Naive B cell (primary cell): ENCODE data around the gene TCP11. TPM values are rescaled to one million over a fixed set of nuclear protein-coding genes. Genes with fewer than 3 reads are reported as not detected.
"Not testable (repeated sequence)": the region's sequence is repeated elsewhere in the genome, so short reads cannot be mapped to it uniquely, and the experiment has no call there.

Source experiments
- ATAC-seq, 2 donors: fragments of 150-1000 bp; cut with Tn5 transposase; 2 replicates each; pipeline ENCODE4 v1.10.0; 2021; ENCODE audit warnings: low read depth in 2 of 2, mild to moderate bottlenecking in 2 of 2, moderate library complexity in 2 of 2
- DNase-seq: peaks from one replicate; pipeline ENCODE4 v3.0.0; 2022
- H3K27ac Mint-ChIP-seq, 6 donors: one replicate each; pipeline ENCODE4 v1.8.0; 2020 to 2022; ENCODE audit warnings: mild to moderate bottlenecking in 6 of 6, mixed read lengths in 6 of 6, moderate library complexity in 5 of 6, inconsistent platforms in 2 of 6
- H3K27me3 Mint-ChIP-seq, 3 donors: one replicate each; pipeline ENCODE4 v1.8.0; 2021 to 2022; ENCODE audit warnings: mixed read lengths in 3 of 3, mild to moderate bottlenecking in 1 of 3
- H3K36me3 Mint-ChIP-seq, 2 donors: one replicate each; pipeline ENCODE4 v1.8.0; 2020 to 2022; ENCODE audit warnings: mixed read lengths in 2 of 2, inconsistent platforms in 1 of 2, mild to moderate bottlenecking in 1 of 2
- H3K4me1 Mint-ChIP-seq, 3 donors: one replicate each; pipeline ENCODE4 v1.8.0; 2020 to 2022; ENCODE audit warnings: mixed read lengths in 3 of 3, inconsistent platforms in 1 of 3, mild to moderate bottlenecking in 1 of 3, moderate library complexity in 1 of 3
- H3K4me3 Mint-ChIP-seq, 8 donors: one replicate each; pipeline ENCODE4 v1.8.0; 2020 to 2022; ENCODE audit warnings: mild to moderate bottlenecking in 8 of 8, mixed read lengths in 8 of 8, moderate library complexity in 8 of 8, inconsistent platforms in 2 of 8
- H3K9me3 Mint-ChIP-seq, 7 donors: one replicate each; pipeline ENCODE4 v1.8.0; 2020 to 2022; ENCODE audit warnings: mixed read lengths in 7 of 7, mild to moderate bottlenecking in 5 of 7, inconsistent platforms in 2 of 7, moderate library complexity in 1 of 7
- polyA plus RNA-seq, 6 donors: library from polyadenylated mRNA; unstranded; fragments of 300-500 nt; fragmentation: Illumina TruSeq; gene quantifications; one replicate each; pipeline ENCODE4 v1.2.3, GENCODE V29; 2021; ENCODE audit warnings: low read depth in 6 of 6

The TCP11 gene
- polyA plus RNA-seq, 6 donors from 2014 or later = not detected

DNA sequence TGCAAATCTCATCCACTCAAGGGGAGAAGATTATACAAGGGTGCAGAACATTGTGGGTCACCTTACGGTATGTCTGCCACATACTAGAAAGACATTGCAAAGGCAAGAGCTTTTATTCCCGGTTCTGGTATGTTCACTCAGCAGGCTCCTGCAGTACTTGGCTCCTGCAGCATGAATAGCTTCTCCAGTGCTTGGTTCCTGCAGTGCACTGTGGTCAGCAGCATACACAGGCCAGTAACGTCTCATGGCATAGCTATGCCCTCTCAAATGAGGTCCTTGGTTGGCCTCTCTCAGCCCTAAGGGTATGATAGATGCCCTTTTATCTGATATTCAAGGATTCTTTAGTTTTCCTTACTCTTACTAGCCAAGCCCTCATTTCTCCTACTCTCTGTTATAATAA lies 12.6 kb downstream of the TCP11 start:
- DNase-seq = no peak
- H3K36me3 Mint-ChIP-seq = no peaks in the 10 kb centered on the region
- no peaks in the 10 kb centered on the region for H3K4me1 Mint-ChIP-seq
- no peak overlapping the region for H3K27ac Mint-ChIP-seq
- peaks cover 0 to 5% (median 5%) of the 10 kb centered on the region in 3 donors for H3K27me3 Mint-ChIP-seq
- H3K9me3 Mint-ChIP-seq = no peaks in the 10 kb centered on the region
- no peak for ATAC-seq
- H3K4me3 Mint-ChIP-seq = no peak overlapping the region

DNA sequence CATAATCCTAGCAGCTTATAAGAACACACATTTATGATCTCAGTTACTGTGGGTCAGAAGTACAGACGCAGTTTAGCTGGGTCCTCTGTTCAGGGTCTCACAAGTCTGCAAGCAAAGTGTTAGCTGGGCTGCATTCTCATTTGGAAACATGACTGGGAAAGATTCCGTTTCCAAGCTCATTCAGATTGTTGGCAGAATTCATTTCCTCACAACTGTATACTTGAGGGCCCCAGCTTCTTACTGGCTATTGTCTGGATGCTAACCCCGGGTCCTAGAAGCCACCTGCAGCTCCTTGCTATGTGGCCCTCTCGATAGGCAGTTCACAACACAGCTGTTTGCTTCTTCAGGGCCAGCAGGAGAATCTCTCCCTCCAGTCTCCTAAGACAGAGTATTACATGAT lies 13.1 kb downstream of the TCP11 start:
- no peak overlapping the region for H3K27ac Mint-ChIP-seq
- no peaks in the 10 kb centered on the region for H3K4me1 Mint-ChIP-seq
- no peak overlapping the region for H3K4me3 Mint-ChIP-seq
- no peaks in the 10 kb centered on the region for H3K36me3 Mint-ChIP-seq
- H3K27me3 Mint-ChIP-seq = peaks cover 0 to 5% (median 5%) of the 10 kb centered on the region in 3 donors
- peaks cover 0 to 2% (median under 1%) of the 10 kb centered on the region in 7 donors for H3K9me3 Mint-ChIP-seq
- DNase-seq (no peak), ATAC-seq (no peak)

DNA sequence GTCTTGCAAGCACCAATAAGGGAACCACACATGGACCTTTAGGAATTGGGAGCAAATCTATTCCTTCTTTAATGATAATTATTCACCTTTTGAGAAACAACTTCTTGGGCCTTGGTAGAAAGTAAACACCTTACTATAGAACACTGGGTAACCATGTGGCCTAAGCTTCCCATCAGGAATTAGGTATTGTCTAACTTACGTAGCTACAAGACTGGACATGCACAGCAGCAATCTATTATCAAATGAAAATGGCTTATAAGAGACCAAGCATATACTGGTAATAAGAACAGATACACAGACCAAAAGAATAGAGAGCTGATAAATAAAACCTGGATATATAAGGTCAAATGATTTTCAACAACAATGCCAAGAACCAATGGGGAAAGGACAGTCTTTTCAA lies 16.8 kb downstream of the TCP11 start:
- no peak overlapping the region for H3K27ac Mint-ChIP-seq

DNA sequence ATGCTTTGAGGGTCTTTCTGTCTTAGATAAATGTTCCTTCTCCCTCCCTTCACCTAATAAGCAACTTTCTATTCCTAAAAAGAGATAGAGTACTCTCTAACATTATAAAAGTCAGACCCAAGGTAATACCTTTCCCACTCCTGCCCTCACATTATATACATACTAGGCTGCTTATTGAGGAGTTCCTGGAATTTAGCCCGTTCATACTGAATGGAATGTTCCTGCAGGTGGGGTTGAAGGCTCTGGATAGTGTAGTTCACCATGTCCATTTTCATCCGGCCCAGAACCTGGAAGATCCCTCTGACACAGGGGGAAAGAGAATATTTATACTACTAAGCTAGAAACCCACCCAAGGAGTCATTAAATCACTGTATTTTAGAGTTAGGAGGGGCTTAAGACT lies 20.4 kb downstream of the TCP11 start:
- ATAC-seq (no peak), DNase-seq (no peak)
- no peaks in the 10 kb centered on the region for H3K36me3 Mint-ChIP-seq
- peaks cover 0 to 8% (median 5%) of the 10 kb centered on the region in 3 donors for H3K27me3 Mint-ChIP-seq
- peaks cover 0 to 12% (median 5%) of the 10 kb centered on the region in 7 donors for H3K9me3 Mint-ChIP-seq
- H3K4me1 Mint-ChIP-seq = no peaks in the 10 kb centered on the region
- no peak overlapping the region for H3K4me3 Mint-ChIP-seq
- H3K27ac Mint-ChIP-seq = no peak overlapping the region

More for the DNA sequence above, 16.8 kb downstream of the TCP11 start:
- no peak for DNase-seq
- no peak for ATAC-seq
- no peaks in the 10 kb centered on the region for H3K36me3 Mint-ChIP-seq
- H3K9me3 Mint-ChIP-seq = peaks cover 0 to 12% (median 5%) of the 10 kb centered on the region in 7 donors
- H3K27me3 Mint-ChIP-seq = peaks cover 0 to 8% (median 5%) of the 10 kb centered on the region in 3 donors
- no peaks in the 10 kb centered on the region for H3K4me1 Mint-ChIP-seq
- no peak overlapping the region for H3K4me3 Mint-ChIP-seq

DNA sequence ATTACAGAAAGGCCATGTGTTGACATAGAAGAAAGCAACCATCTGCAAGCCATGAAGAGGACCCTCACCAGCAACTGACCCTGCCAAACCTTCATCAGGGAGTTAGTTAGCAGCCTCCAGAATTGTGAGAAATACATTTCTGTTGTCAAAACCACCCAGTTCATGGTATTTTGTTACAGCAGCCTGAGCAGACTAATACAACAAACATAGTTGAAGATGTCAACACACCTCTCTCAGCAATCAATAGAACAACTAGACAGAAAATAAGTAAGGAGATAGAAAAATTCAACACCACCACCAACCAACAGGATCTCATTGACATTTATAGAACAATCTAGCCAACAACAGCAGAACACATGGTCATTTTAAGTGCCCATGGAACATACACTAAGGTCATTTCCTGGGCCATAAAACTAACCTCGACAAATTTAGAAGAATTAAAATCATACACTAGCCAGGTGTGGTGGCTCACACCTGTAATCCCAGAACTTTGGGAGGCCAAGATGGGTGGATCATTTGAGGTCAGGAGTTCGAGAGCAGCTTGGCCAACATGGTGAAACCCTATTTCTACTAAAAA lies 32.7 kb downstream of the TCP11 start:
- peaks cover 0 to 25% (median 9%) of the 10 kb centered on the region in 7 donors for H3K9me3 Mint-ChIP-seq
- no peak for ATAC-seq
- H3K4me1 Mint-ChIP-seq = peaks cover 0 to 11% (median 0%) of the 10 kb centered on the region in 3 donors
- H3K27ac Mint-ChIP-seq = peak overlapping the region in 1 of 6 donors; percentile 9
- peaks cover 5 to 10% (median 9%) of the 10 kb centered on the region in 3 donors for H3K27me3 Mint-ChIP-seq
- H3K36me3 Mint-ChIP-seq = no peaks in the 10 kb centered on the region
- no peak overlapping the region for H3K4me3 Mint-ChIP-seq
- DNase-seq = no peak

DNA sequence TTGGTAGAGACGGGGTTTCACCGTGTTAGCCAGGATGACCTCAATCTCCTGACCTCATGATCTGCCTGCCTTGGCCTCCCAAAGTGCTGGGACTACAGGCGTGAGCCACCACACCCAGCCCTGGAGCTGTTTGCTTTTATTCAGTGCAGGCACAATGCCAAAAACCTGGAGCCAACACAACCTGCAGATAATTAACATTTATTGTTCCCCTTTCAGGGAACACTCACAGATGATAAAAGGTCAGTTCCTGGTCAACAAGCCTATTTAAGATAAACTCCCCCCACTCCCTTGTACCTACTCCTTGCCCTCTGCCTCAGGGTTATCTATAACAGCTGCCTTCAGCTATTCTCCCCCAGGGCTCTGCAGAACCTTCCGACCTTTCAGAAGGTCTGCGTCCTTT lies 33.4 kb downstream of the TCP11 start:
- H3K27me3 Mint-ChIP-seq, ATAC-seq, H3K27ac Mint-ChIP-seq, H3K36me3 Mint-ChIP-seq, DNase-seq: not testable (repeated sequence)
- Mint-ChIP-seq H3K4me3 (peak overlapping the region in 2 of 8 donors; percentile 29 to 66), H3K4me1 (peaks cover 0 to 11% (median 0%) of the 10 kb centered on the region in 3 donors), H3K9me3 (peaks cover 0 to 25% (median 9%) of the 10 kb centered on the region in 7 donors)

DNA sequence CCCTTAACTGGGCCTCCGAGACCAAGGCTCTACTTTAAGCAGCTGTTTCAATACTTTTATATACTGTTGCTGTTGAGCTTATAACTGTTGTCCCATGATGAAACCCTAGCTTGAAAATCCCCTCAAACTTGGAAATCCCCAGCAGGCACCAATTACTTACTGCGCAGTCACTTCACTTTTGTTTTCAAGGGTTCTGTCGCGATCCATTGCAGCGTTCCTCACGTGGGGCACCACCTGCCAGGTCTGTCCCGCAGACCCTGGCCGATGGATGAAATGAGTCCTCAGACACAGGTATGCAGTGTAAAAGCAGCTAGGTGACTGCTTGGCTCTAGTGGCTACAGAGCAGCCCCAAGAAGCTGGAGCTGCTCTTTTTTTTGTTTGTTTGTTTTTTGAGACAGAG lies 33.9 kb downstream of the TCP11 start:
- not testable (repeated sequence) for H3K36me3 Mint-ChIP-seq, DNase-seq, H3K4me3 Mint-ChIP-seq, H3K27me3 Mint-ChIP-seq
- Mint-ChIP-seq H3K9me3 (peaks cover 0 to 25% (median 9%) of the 10 kb centered on the region in 7 donors), H3K4me1 (peaks cover 0 to 11% (median 0%) of the 10 kb centered on the region in 3 donors), H3K27ac (peak overlapping the region in 3 of 6 donors; percentile 16 to 79 (median 65))
- ATAC-seq = peak; percentile 36 to 46

DNA sequence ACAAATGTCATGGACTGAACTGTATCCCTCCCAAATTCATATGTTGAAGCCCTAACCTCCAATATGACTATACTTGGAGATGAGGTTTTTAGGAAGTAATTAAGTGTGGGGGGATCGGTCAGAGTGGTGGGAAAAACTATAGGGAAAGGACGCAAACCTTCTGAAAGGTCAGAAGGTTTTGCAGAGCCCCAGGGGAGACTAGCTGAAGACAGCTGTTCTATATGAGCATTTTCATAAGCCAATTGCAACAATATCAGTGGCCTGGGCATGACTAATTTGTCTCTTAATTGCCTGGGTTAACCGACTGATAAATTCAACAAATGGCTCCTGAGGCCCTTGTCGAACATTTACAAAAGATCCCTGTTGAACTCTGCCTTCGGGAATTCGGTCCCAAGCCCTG lies 35.1 kb downstream of the TCP11 start:
- H3K36me3 Mint-ChIP-seq, H3K4me3 Mint-ChIP-seq, H3K27me3 Mint-ChIP-seq, DNase-seq, H3K27ac Mint-ChIP-seq, ATAC-seq: not testable (repeated sequence)
- peaks cover 0 to 11% (median 0%) of the 10 kb centered on the region in 3 donors for H3K4me1 Mint-ChIP-seq
- H3K9me3 Mint-ChIP-seq = peaks cover 0 to 25% (median 8%) of the 10 kb centered on the region in 7 donors

DNA sequence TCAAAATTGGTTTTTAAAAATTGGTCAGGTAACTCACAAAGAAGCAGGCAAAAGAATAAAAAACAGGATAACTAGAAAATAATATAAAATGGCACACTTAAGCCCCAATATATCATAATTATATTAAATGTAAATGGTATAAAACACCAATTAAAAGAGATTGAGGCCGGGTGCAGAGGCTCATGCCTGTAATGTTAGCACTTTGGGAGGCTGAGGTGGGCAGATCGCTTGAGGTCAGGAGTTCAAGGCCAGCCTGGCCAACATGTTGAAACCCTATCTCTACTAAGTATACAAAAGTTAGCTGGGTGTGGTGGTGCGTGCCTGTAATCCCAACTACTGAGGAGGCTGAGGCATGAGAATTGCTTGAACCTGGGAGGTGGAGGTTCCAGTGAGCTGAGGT lies 36.1 kb downstream of the TCP11 start:
- ATAC-seq (no peak), DNase-seq (no peak)
- H3K27me3 Mint-ChIP-seq = peaks cover 5 to 10% (median 9%) of the 10 kb centered on the region in 3 donors
- no peak overlapping the region for H3K27ac Mint-ChIP-seq
- peaks cover 0 to 11% (median 0%) of the 10 kb centered on the region in 3 donors for H3K4me1 Mint-ChIP-seq
- H3K36me3 Mint-ChIP-seq = no peaks in the 10 kb centered on the region
- no peak overlapping the region for H3K4me3 Mint-ChIP-seq
- H3K9me3 Mint-ChIP-seq = peaks cover 0 to 25% (median 7%) of the 10 kb centered on the region in 7 donors

DNA sequence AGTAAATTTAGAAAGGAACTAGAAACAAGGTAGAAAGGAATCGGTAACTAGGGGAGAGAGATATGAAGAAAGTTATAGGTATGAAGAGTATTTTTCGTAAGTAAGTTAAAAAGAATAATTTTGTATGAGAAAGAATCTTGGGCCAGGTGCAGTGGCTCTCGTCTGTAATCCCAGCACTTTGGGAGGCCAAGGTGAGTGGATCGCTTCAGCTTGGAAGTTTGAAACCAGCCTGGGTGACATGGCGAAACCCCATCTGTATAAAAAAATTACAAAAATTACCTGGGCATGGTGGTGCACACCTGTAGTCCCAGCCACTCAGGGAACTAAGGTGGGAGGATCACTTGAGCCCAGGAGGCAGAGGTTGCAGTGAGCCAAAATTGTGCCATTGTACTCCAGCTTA lies 42.0 kb downstream of the TCP11 start:
- peaks cover 0 to 4% (median 0%) of the 10 kb centered on the region in 7 donors for H3K9me3 Mint-ChIP-seq
- no peak overlapping the region for H3K27ac Mint-ChIP-seq
- H3K27me3 Mint-ChIP-seq = no peaks in the 10 kb centered on the region
- no peaks in the 10 kb centered on the region for H3K36me3 Mint-ChIP-seq
- no peaks in the 10 kb centered on the region for H3K4me1 Mint-ChIP-seq
- ATAC-seq = no peak
- H3K4me3 Mint-ChIP-seq = no peak overlapping the region
- no peak for DNase-seq

DNA sequence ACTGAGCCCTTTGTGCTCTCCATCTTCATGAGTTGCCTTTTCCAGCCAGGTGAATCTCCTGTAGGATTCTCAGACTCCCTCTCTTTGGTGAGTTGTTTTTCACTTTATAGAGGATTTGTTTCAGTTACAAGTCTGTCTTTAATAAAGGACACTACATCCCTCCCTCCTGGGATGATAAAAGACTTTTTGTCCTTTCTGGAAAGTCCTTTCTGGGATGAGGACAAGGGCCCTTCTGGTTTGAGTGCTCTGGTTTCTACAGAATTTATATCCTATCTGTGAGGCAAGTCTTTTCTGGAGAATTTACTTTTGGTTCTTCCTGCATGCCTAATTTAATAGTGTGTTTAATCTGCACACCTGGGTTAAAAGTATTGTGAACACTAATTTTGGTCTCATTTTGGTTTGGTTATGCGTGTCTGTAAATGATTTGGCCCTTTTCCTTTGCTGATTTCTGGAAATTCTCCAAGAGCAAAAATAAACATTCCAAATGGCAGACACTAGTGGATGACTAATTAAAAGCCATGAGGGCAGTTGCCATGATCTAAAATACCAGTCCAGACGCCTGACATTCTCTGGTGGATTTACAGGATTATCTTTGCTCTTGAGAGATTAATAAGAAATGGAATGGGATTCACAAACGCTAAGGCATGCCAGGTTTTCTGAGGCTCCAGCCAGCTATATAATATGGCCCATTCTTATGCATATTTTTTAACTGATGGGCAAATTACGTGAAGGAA lies 44.8 kb downstream of the TCP11 start:
- Mint-ChIP-seq H3K4me3 (no peak overlapping the region), H3K27ac (no peak overlapping the region), H3K9me3 (no peaks in the 10 kb centered on the region), H3K36me3 (no peaks in the 10 kb centered on the region), H3K27me3 (no peaks in the 10 kb centered on the region), H3K4me1 (no peaks in the 10 kb centered on the region)
- no peak for ATAC-seq
- DNase-seq = no peak

DNA sequence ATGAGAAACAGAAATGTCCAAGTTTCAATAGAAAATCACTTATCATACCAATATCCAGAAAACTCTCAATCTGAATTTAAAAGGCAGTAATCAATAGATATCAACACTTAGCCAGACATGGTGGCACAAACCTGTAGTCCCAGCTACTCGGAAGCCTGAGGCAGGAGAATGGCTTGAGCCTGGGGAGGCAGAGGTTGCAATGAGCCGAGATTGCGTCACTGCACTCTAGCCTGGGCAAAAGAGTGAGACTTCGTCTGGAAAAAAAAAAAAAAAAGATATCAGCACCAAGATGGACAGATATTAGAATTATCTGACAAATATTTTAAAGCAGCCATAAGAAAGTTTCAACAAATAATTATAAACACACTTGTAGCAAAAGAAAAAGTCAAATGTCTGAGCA lies 47.0 kb downstream of the TCP11 start:
- no peak for DNase-seq
- ATAC-seq = no peak
- Mint-ChIP-seq H3K36me3 (no peaks in the 10 kb centered on the region), H3K9me3 (no peaks in the 10 kb centered on the region), H3K4me1 (no peaks in the 10 kb centered on the region), H3K27me3 (no peaks in the 10 kb centered on the region), H3K27ac (no peak overlapping the region), H3K4me3 (no peak overlapping the region)

DNA sequence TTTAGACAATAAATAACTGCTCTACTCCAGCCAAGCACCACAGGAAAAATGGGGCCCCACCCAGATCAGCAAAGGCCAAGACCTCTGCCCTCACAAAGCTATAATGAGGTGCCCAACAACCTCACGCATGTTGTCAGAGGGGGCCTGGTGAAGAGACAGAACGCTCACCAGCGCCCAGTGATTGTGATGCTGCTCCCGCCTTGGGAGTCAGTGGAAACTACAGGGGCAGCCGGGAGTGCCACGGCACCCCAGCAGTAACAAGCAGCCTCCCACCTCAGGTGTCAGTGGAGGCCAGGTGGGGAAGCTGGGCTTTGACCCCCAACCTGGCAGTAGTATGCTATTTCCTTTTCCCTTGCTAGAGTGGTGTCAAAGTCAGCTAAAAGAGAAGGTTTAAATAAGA lies 47.4 kb downstream of the TCP11 start:
- no peak for ATAC-seq
- Mint-ChIP-seq H3K4me1 (no peaks in the 10 kb centered on the region), H3K27ac (no peak overlapping the region), H3K27me3 (no peaks in the 10 kb centered on the region), H3K36me3 (no peaks in the 10 kb centered on the region), H3K9me3 (no peaks in the 10 kb centered on the region), H3K4me3 (no peak overlapping the region)
- DNase-seq = no peak

DNA sequence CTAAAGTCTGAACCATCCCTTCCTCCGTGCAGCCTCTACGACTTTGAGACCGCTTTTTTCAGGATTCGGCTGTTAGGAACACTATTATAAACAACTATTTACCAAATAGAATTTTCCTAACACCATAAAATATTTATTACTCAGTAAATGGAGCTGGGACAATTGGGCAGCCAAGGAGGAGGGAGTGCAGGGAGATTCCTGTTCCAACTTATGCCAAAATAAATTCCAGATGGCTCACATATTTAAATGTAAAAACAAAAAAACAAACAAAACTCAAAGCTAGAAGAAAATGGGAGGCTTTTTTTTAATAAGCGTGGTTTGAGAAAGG lies 48.1 kb downstream of the TCP11 start:
- Mint-ChIP-seq H3K27ac (no peak overlapping the region), H3K36me3 (peaks cover 0 to under 1% of the 10 kb centered on the region in 2 donors), H3K9me3 (no peaks in the 10 kb centered on the region), H3K4me3 (no peak overlapping the region), H3K4me1 (no peaks in the 10 kb centered on the region), H3K27me3 (no peaks in the 10 kb centered on the region)
- ATAC-seq (no peak), DNase-seq (no peak)
